ENCODE data around the gene PLOD1.

PLOD1 gene

DNA sequence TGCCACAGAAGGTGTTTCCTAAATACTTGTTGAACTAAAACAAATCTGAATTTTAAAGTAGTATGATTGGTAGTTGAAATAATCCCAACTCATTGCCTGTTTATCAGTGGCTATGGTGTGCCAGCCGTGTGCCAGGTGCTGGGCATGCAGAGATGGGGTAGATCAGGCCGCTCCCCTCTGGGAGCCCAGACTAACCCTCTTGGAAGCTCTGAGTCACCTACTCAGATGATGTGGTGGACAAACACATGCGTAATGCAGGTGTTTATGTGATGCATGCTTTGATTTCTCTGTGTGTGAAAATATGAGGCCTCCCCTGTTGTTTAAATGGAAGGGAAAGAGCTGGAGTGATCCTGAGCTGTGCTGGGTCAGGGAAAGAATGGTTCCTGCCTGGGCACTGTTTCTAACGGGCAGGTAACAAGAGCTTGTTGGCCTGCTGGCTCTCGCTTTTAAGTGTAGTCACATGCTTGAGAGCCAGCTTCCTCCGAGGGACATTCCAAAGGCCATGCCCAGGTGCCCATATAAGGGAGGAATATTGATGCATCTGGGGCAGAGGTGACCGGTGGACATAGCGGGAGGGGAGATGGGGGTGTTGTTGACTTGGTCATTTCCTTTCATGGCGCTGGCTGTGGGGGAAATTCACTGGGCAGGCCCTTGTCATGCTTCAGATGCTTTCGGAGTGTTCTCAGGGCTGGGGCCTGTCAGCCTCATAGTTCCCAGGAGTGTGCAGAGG lies 56.0 kb downstream of the PLOD1 start:
- in situ Hi-C loops (cut with MboI; ENCODE audit: low sequenced_read_pairs, unreplicated experiment): no loop called here
- no peak for DNase-seq (ENCODE audit: low spot score)
- TF ChIP-seq, protein P1, sequence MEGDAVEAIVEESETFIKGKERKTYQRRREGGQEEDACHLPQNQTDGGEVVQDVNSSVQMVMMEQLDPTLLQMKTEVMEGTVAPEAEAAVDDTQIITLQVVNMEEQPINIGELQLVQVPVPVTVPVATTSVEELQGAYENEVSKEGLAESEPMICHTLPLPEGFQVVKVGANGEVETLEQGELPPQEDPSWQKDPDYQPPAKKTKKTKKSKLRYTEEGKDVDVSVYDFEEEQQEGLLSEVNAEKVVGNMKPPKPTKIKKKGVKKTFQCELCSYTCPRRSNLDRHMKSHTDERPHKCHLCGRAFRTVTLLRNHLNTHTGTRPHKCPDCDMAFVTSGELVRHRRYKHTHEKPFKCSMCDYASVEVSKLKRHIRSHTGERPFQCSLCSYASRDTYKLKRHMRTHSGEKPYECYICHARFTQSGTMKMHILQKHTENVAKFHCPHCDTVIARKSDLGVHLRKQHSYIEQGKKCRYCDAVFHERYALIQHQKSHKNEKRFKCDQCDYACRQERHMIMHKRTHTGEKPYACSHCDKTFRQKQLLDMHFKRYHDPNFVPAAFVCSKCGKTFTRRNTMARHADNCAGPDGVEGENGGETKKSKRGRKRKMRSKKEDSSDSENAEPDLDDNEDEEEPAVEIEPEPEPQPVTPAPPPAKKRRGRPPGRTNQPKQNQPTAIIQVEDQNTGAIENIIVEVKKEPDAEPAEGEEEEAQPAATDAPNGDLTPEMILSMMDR (IDR thresholded peaks at IDR 0.05; ENCODE audit: borderline replicate concordance, control extremely low read depth, extremely low read depth, insufficient read depth, missing control alignments): no peak

DNA sequence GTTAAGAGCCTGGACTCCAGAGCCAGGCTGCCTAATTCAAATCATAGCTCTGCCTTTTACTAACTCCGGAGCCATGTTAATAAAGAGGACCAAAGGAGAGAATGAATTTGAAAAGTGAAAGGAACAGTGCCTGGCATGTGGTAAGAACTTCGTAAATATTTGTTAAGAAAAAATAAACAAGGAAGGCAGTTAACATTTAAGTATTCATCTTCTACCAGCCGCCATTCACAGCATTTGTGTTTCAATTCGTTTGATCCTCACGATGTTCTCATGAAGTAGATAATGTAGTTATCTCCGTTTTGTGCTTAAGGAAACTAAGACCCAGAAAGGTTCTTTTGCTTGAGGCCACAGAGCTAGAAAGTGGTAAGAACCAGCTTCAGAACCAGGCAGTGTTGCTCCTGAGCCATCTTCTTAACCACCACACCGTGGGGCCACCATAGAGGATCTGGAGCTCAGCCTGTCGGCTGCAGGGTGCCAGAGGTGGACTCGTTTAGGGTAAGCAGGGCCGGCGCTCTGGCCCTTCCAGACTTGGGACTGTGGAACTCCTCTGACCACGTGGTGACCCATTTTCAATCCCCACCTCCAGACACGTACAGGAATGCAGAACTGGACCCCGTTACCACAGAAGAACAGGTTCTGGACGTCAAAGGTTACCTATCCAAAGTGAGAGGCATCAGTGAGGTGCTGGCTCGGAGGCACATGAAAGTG lies 57.6 kb downstream of the PLOD1 start:
- in situ Hi-C loops (cut with MboI; ENCODE audit: low sequenced_read_pairs, unreplicated experiment): no loop called here
- TF ChIP-seq, protein P1 (IDR thresholded peaks at IDR 0.05; ENCODE audit: borderline replicate concordance, control extremely low read depth, extremely low read depth, insufficient read depth, missing control alignments): no peak
- DNase-seq (ENCODE audit: low spot score): no peak

DNA sequence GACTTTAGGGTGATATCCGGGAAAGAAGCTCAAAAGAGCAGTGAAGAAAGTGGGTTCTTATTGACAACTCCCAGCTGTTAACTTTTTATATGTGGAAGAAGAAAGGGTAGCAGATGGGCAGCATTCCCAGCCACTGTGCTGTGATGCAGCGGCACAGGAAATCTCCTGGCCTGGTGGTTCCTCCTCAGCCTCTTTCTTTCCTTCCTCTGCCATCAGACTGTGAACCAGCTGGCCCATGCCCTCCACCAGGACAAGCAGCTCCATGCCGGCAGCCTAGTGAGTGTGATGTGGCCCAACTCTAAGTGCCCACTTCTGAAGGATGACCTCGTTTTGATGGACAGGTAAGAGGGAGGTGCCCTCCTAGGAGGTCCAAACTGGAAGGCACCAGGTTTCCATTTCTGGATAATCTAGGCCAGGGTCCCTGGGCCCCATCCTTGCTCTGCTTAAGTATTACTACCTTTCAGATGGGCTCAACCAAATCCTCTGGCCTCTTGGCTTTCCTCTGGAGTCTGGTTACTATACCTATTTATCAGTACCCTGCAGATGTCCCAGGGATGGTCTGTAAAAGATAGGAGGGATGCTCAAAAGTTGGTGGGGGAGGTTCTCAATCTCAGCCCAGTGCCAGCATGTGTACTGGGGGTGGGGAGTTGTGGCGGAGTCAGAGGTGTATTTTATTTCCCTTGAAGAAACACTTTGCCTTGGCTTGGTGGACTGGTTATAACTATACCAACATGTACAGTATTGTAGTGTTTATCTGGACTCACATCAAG lies 62.7 kb downstream of the PLOD1 start:
- in situ Hi-C loops (cut with MboI; ENCODE audit: low sequenced_read_pairs, unreplicated experiment): no loop called here
- DNase-seq (ENCODE audit: low spot score): no peak
- TF ChIP-seq, protein P1 (IDR thresholded peaks at IDR 0.05; ENCODE audit: borderline replicate concordance, control extremely low read depth, extremely low read depth, insufficient read depth, missing control alignments): no peak

DNA sequence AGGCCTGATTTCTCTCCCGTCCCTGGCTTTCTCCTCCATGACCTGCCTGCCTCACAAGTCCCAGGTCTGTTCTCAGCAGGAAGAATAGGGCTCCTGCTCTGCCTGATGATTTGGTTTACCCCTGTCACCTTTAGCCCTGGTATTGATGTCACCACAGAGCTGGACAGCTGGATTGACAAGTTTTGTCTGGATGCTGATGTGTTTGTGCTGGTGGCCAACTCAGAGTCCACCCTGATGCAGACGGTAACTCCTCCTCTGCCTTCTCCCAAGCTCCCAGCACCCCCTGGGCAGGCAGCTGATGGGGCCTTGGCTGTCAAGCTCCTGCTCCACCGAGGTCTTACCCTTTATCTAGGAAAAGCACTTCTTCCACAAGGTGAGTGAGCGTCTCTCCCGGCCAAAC lies 64.1 kb downstream of the PLOD1 start:
- no peak for DNase-seq (ENCODE audit: low spot score)
- TF ChIP-seq, protein P1 (IDR thresholded peaks at IDR 0.05; ENCODE audit: borderline replicate concordance, control extremely low read depth, extremely low read depth, insufficient read depth, missing control alignments): no peak
- in situ Hi-C loops (cut with MboI; ENCODE audit: low sequenced_read_pairs, unreplicated experiment): no loop called here

DNA sequence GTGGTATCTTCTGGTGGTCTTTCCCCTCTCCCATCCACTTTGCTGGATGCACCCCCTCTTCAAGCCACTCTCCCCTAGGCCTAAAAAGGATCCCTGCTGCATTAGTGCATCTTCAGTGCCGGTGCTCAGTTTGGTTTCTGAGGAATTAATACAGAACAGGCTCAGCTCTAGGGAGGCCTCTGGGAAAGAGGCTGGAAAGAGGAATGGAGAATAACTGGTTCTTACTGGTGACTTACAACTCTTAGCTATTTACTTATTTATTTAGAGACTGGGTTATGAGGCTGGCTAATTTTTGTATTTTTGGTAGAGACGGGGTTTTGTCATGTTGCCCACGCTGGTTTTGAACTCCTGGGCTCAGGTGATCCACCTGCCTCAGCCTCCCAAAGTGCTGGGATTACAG lies 64.7 kb downstream of the PLOD1 start:
- in situ Hi-C loops (cut with MboI; ENCODE audit: low sequenced_read_pairs, unreplicated experiment): no loop called here
- no peak for DNase-seq (ENCODE audit: low spot score)
- TF ChIP-seq, protein P1 (IDR thresholded peaks at IDR 0.05; ENCODE audit: borderline replicate concordance, control extremely low read depth, extremely low read depth, insufficient read depth, missing control alignments): no peak

DNA sequence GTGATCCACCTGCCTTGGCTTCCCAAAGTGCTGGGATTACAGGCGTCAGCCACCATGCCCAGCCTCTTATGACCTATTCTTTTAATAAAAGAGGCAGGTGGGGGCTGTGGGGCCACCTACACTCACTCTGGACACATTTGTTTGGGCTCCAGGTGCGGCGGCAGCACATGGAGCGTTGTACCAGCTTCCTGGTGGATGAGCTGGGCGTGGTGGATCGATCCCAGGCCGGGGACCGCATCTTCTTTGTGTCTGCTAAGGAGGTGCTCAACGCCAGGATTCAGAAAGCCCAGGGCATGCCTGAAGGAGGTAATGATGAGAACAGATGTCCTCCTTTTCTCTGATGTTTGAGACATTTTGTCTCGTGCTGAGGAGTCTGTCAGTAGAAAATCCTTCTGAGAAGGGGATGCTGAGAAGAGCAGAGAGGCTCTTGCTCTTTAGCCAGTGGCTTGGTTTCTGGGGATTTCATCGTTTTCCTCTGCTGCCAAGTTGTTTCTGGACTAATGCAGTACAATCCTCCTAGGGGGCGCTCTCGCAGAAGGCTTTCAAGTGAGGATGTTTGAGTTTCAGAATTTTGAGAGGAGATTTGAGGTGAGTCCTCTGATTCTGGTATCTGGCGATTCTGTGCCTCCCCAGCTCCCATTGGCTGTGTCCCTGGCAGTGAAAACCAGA lies 66.9 kb downstream of the PLOD1 start:
- peak; percentile 61 for DNase-seq (ENCODE audit: low spot score)
- TF ChIP-seq, protein P1 (IDR thresholded peaks at IDR 0.05; ENCODE audit: borderline replicate concordance, control extremely low read depth, extremely low read depth, insufficient read depth, missing control alignments): peak; percentile 54
- in situ Hi-C loops (cut with MboI; ENCODE audit: low sequenced_read_pairs, unreplicated experiment): no loop called here
